Activated CD8-positive, alpha-beta memory T cell treated with anti-CD3 and anti-CD28 coated beads for 36 hours (primary cell): Measurements from ENCODE around the gene SPSB1. TPM values are rescaled to one million over a fixed set of nuclear protein-coding genes. Genes with fewer than 3 reads are reported as not detected.

Source experiments
- CTCF ChIA-PET: fragments of 350-600 bp; sonication (Branson Sonifier 250); formaldehyde crosslinking; loops from one replicate; lab custom pipeline; 2021; ENCODE audit warnings: antibody characterized with exemption; lab: Charles Lee
- POLR2A ChIA-PET: fragments of 350-600 bp; sonication (Branson Sonifier 250); formaldehyde crosslinking; loops from one replicate; lab custom pipeline; 2021; ENCODE audit warnings: antibody characterized with exemption; lab: Charles Lee
- total RNA-seq, 2 experiments: library from RNA; stranded (reverse); gene quantifications; one replicate each; pipeline ENCODE4 v1.2.3, GENCODE V29; 2021

The SPSB1 gene
- total RNA-seq, 2 experiments from 2014 or later, result 0.40 to 0.44 TPM

- ChIA-PET POLR2A (no interaction called here), CTCF (no interaction called here)
Observed at GRCh38 chr1:9347095-9347850, 54.6 kb downstream of the SPSB1 start.

DNA sequence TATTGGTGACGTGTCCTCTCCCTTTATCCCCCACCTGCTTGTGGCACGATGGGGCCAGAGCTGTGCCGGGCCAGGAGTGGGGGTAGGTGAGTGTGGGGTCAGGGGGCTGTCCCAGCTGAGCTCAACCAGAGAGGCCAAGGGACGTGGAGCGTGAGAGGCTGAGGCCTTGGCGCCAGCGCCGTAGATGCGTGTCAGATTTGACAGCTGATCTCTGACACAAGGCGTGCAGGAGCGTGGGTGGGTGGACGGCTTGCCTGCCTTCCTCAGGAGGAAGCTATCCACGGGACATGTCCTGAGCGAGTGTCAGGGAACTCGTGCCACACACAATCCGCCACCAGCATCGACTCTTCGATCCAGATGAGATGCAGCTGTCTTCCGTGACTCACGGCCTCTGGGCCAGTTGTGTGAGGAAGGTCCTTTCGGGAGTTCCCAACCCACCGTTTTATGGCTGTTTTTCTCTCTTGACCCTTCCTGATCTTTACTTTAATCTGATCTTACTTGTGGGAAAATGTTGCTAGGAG is 56.7 kb downstream of the SPSB1 start:
- POLR2A ChIA-PET, result no interaction called here
- CTCF ChIA-PET, result no interaction called here

DNA sequence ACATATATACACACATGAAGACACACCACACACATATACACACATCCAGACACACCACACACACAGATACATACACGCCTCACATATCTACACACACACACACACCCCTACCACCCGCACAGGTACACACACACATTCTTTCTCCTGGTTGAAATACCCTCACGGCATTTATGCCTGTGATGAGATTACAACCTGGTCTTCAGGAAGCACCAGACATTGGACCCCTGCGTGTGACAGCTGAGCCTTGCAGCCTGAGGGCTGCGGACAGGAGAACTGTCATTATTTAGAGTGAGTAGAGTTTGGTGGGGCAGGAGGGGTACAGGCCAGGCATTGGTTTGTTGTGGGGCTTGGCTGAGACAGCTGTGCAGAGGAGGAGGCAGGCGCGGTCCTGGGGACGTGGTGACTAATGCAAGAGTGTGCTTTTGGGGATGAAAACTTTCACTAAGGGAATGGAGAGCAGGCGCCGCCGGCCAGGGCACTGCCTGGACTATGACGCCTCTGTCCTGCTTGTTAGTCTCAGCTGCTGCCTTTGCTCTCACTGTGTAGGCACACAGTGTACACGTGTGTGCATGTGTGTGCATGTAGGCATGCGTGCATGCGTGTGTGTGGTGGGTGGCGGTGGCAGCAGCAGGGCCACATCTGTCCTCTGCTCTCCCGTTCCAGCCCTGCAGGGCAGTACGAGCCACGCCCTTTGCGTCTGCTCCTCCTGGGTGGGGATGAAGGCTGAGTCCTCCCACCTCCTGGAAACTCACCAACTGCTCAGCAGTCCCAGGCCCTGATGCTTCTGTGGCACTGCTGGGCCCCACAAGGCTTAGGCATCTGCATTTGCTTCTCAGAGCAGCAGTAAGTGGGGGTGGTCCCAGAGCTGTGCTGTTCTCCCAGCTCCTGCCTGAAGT is 57.6 kb downstream of the SPSB1 start:
- ChIA-PET CTCF (no interaction called here), POLR2A (no interaction called here)

GRCh38 chr1:9350960-9351359 is 58.3 kb downstream of the SPSB1 start:
- POLR2A ChIA-PET, result no interaction called here
- CTCF ChIA-PET, result interaction anchor here (0.6 kb wide), 1 partner anchor 145 kb away, joined by 4 read pairs; no protein-coding TSS in a partner anchor

DNA sequence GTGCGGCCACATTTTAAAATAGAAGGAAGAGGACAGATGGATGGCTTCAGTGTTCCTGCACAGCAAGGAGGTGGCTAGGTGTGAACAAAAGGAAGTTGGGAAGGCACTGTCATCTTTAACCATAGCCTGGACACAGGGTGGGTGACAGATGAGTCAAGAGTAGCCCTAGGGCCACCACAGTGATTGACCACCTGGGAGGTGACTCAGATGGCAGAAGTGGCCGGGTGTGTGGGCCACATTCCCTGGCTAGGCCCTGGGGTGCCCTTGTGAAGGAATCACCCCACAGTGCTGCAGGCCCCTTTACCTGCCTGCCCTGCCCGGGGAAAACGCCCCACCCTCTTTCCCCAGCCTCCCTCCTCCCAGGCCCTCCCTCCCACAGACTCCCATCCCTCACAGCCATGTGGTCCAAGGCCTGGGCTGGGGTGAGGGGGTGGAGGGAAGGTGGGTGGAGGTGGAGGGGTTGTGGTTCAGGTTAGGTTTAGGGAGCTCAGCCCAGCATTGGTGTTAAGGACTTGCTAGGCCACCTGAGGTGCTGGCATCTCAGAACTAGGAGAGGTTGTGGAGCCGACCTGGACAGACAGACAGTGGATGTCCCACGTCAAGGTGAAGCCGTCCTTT is 59.1 kb downstream of the SPSB1 start:
- POLR2A ChIA-PET, result no interaction called here
- CTCF ChIA-PET, result no interaction called here

GRCh38 chr1:9352377-9353134 is 59.9 kb downstream of the SPSB1 start:
- POLR2A ChIA-PET, result no interaction called here
- CTCF ChIA-PET, result interaction anchor here (0.6 kb wide), 1 partner anchor 138 kb away, joined by 3 read pairs; no protein-coding TSS in a partner anchor

GRCh38 chr1:9355503-9355902 is 62.8 kb downstream of the SPSB1 start:
- POLR2A ChIA-PET, result no interaction called here
- CTCF ChIA-PET, result no interaction called here

GRCh38 chr1:9356021-9356420 is 63.3 kb downstream of the SPSB1 start:
- CTCF ChIA-PET, result no interaction called here
- POLR2A ChIA-PET, result no interaction called here

- POLR2A ChIA-PET, result no interaction called here
Observed at GRCh38 chr1:9356829-9357466, 64.3 kb downstream of the SPSB1 start.

GRCh38 chr1:9357958-9358357 is 65.3 kb downstream of the SPSB1 start:
- ChIA-PET CTCF (no interaction called here), POLR2A (no interaction called here)

More at GRCh38 chr1:9356829-9357466, 64.3 kb downstream of the SPSB1 start:
- CTCF ChIA-PET, result interaction anchor here (0.6 kb wide), 1 partner anchor 62 kb away, joined by 7 read pairs; no protein-coding TSS in a partner anchor

GRCh38 chr1:9360371-9361064 is 67.8 kb downstream of the SPSB1 start:
- CTCF ChIA-PET, result no interaction called here
- POLR2A ChIA-PET, result no interaction called here

GRCh38 chr1:9361630-9362260 is 69.1 kb downstream of the SPSB1 start:
- POLR2A ChIA-PET, result no interaction called here
- CTCF ChIA-PET, result no interaction called here

DNA sequence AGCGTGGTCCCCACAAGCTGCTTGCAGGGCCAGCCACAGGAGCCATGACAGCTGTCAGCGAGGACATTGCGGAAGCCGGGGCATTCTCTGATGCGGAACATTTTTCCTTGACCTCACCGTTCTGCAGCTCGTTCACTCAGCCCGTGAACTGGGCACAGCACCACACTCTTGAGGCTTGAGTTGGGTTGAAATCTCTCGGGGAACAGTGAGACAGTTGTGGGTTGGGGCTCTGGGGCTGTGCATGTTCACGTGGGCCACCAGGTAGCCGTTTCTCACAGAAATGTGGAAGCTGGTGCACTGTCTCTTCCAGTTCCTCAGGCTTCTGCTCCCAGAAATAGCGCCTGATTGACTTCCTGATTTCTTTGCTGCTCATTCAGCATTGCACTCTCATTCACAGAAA is 69.8 kb downstream of the SPSB1 start:
- CTCF ChIA-PET, result no interaction called here
- POLR2A ChIA-PET, result no interaction called here

GRCh38 chr1:9363061-9363471 is 70.4 kb downstream of the SPSB1 start:
- CTCF ChIA-PET, result no interaction called here
- POLR2A ChIA-PET, result no interaction called here

GRCh38 chr1:9366298-9366697 is 73.6 kb downstream of the SPSB1 start:
- POLR2A ChIA-PET, result no interaction called here
- CTCF ChIA-PET, result no interaction called here

- ChIA-PET CTCF (no interaction called here), POLR2A (no interaction called here)
Observed at GRCh38 chr1:9366943-9367780, 74.5 kb downstream of the SPSB1 start.

GRCh38 chr1:9367806-9368205 is 75.1 kb downstream of the SPSB1 start:
- POLR2A ChIA-PET, result no interaction called here

More at GRCh38 chr1:9367806-9368205, 75.1 kb downstream of the SPSB1 start:
- CTCF ChIA-PET, result no interaction called here
